NB4 (cell line): ENCODE data around the gene CLRN2.
A peak's percentile ranks its signal among the peaks of the same experiment; 100 is the strongest.

Source experiments
- DNase-seq: peaks from one replicate; pipeline ENCODE4 v3.0.0; 2010; ENCODE audit warnings: low read depth
- H3K4me3 ChIP-seq: one replicate; pipeline ENCODE4 v1.5.1; 2011; ENCODE audit warnings: mild to moderate bottlenecking, low read depth, low read length, moderate library complexity
- CTCF ChIP-seq: IDR thresholded peaks from one replicate; pipeline ENCODE4 v1.5.1; 2012; ENCODE audit warnings: low read depth, low read length
- MYC ChIP-seq: IDR thresholded peaks from 2 replicates; pipeline ENCODE4 v1.6.1; 2011; ENCODE audit warnings: low read depth, low read length
- POLR2A ChIP-seq: IDR thresholded peaks from 2 replicates; pipeline ENCODE4 v1.6.1; 2011; ENCODE audit warnings: mild to moderate bottlenecking; ENCODE audit not compliant: insufficient read length; ENCODE audit errors: extremely low read depth
- TF ChIP-seq, protein P1 (sequence below): IDR thresholded peaks from 2 replicates; pipeline ENCODE4 v1.6.1; 2011; ENCODE audit warnings: low read depth, low read length

CLRN2 gene

DNA sequence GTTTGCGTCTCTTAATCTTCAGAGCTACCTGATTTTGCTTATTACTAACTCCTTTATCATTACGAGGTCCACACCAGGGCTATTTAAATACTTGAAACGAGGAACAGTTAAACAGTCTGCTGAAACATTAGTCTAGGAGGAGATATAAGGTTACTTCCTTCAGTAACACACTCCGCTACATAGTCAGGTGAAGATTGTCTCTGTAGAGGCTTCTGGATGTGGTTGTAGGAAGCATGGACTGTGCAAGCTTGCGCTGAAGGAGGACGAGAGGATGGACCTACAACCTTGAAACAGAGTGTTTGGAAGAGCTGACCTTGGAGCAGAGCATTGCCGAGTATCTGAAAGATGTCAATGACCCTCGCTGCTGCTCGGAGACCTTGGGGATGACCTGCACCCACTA lies at the start of gene CLRN2:
TSS of gene CLRN2 (plus strand) at position 301 of the 400 bp plus-strand sequence. CDS start 102 bp downstream, outside the sequence.
- TF ChIP-seq, protein P1, sequence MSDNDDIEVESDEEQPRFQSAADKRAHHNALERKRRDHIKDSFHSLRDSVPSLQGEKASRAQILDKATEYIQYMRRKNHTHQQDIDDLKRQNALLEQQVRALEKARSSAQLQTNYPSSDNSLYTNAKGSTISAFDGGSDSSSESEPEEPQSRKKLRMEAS: no peak
- TF ChIP-seq POLR2A (no peak), CTCF (no peak), MYC (no peak)
- no peak within 1 kb of the TSS for H3K4me3 ChIP-seq
- no peak for DNase-seq

DNA sequence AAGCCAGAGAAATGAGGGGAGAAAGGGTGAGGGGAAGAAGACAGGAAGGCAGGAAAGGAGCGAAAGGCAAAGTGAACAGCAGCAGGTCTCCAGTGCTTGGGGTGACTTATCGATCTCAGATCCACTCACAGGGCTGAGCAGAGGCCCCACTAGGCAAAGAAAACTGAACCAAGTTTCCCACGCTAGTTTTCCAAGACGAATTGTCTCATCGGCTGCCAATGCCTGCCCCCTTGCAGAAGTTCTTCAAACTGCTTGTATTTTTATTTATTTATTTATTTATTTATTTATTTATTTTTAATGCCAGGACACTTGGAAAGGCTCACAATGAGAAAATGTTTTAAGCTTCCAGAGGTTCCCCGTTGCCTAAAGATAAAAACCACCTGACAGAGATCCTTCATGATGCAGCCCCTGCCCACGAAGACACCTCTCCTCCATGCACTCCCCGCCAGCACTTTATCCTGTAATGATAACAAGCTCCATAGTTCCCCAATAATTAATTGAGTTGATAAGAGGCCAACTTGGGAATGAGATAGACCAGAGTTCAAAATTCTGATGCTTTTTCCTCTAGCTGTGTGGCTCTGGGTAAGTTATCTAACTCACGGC lies 46.2 kb upstream of the CLRN2 start:
- TF ChIP-seq MYC: no peak
- TF ChIP-seq CTCF: peak; percentile 13
- no peak overlapping the region for H3K4me3 ChIP-seq
- peak; percentile 60 for DNase-seq

DNA sequence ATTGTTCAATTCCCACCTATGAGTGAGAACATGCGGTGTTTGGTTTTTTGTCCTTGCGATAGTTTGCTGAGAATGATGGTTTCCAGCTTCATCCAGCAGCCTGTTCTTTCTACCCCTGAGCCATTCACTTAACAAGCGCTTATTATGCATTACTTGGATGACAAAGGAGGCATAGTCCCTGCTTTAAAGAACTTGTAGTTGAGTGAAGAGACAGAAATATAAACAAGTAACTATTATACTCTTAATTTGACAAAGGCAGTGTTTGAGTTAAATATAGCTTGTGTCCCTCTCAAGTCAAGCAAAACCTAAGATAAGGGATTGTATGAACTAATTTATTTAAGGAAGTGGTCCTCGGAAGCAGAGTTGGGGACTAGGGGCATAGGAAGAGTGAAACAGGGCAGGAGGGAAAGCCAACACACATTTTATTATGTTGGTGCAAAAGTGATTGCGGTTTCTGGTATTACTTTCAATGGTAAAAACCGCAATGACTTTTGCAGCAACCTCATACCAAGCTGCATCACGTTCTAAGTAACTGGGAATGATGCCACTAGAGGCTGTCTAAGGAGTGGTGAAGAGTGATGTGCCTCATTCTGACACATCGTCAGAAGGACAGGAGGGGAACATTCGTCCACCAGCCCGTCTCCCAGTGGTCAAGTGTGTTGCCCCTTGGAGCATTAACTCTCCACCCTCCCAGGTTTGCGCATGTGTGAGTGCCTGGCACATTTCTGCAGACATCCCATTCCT lies 44.9 kb upstream of the CLRN2 start:
- DNase-seq: no peak
- TF ChIP-seq, protein P1: no peak
- TF ChIP-seq CTCF (no peak), MYC (no peak), POLR2A (no peak)
- H3K4me3 ChIP-seq: no peak overlapping the region

GRCh38 chr4:17475481-17475880 lies 39.5 kb upstream of the CLRN2 start:
- TF ChIP-seq, protein P1: no peak
- TF ChIP-seq POLR2A (no peak), CTCF (no peak), MYC (no peak)

GRCh38 chr4:17476853-17477252 lies 38.1 kb upstream of the CLRN2 start:
- TF ChIP-seq MYC: no peak
- TF ChIP-seq CTCF: no peak
- TF ChIP-seq, protein P1: no peak
- TF ChIP-seq POLR2A: no peak
- H3K4me3 ChIP-seq: no peak overlapping the region
- DNase-seq: peak; percentile 46

More at GRCh38 chr4:17475481-17475880, 39.5 kb upstream of the CLRN2 start:
- no peak overlapping the region for H3K4me3 ChIP-seq
- DNase-seq: no peak
